ENCODE measurements around the gene SLC24A3.

SLC24A3 gene

DNA sequence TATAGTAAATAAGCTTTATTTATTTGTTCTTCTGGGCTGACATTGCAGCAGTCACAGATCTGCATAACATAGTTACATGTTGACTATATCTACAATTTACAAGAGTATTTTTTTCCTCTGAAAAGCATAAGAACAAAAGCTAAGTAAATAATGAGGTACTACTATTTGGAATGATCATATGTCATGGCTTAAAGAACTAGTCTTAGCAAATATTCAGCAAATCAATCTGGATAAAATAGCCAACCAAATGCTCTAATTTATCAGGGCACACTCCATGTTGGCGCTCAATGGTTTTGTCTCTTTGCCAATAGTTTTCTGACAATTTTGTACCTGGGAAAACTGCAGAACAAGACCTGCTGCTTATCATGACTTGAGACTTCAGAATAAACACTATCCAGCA is 312.2 kb downstream of the SLC24A3 start:
- TF ChIP-seq CTCF (IDR thresholded peaks at IDR 0.05; ENCODE audit: low read length, missing control alignments) = no peak
- no peak for DNase-seq (ENCODE audit: low read depth)
- no peak overlapping the region for H3K4me3 ChIP-seq (replicated peaks; ENCODE audit: low read depth, low read length)

- no peak overlapping the region for H3K4me3 ChIP-seq (replicated peaks; ENCODE audit: low read depth, low read length)
- no peak for DNase-seq (ENCODE audit: low read depth)
- no peak for TF ChIP-seq CTCF (IDR thresholded peaks at IDR 0.05; ENCODE audit: low read length, missing control alignments)
These were observed 315.1 kb downstream of the SLC24A3 start for GRCh38 chr20:19527509-19527908.

DNA sequence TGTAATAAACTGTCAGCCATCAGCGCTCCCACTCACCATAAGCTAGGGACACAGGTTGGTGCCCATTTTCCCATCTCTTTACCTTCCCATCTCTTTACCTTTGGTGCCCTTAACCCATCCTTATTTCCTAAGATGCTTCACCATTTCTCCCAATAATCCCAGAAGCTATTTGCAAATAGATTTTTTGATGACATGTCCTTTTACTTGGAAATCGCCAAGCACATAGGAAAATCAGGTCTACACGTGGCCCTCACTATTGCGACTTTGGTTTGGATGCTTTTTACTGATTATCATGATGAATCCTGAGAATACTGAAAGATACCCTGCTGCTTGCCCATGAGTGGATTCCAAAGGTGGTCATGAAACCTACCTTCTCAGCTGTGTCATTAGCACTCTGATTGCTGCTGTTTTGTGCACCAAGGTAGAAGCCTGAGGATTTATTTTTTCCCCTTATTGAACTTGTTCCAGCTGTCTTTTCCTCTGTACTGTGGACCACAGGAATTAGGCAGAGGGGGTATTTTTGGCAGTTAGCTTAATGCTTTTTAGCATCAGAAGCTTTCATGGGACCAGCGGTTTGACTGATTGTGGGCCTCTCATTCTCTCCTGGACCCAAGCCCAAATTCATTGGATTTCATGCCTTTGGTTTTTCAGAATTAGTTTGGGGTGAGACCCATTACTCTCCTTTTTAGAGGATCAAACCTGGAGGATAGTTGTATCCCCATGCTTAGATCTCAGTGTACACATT is 316.0 kb downstream of the SLC24A3 start:
- TF ChIP-seq CTCF (IDR thresholded peaks at IDR 0.05; ENCODE audit: low read length, missing control alignments) = no peak
- no peak overlapping the region for H3K4me3 ChIP-seq (replicated peaks; ENCODE audit: low read depth, low read length)
- DNase-seq (ENCODE audit: low read depth) = no peak

DNA sequence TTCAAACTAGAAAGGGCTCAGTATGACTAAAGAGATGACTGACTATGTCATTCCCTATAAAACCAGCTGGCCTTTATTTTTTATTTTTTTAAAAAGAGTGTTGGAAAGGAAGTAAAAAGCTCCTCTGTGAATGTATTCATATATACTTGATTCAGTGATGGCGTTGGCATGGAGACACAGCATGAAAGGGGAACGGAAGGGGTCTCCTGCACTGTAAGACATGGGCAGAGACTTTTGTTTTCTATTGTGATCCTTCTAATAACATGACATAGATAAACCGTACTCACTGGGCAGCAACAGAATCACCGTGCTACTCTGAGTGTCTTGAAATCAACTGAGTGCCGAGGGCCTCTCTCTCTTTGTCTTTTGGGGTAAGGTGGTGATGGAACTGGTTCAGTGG is 317.6 kb downstream of the SLC24A3 start:
- DNase-seq (ENCODE audit: low read depth) = no peak

DNA sequence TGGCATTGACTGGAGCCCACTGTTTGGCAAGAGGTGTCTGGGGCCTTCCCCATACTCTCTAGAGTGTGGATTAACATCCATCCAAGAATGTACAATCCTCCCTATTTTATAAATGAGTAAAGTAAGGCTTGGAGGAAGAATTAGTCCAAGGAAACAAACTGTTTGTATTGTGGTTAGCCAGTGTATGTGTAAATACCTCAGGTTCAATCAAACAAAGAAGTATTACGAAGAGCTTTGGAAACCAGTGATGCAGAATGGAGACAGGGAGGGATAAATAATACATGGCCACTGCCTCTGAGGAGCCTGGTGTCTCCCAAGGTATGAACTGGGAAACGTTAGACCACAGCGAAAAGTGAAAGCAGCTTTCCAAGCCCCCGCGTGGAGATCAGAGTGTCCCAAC is 319.0 kb downstream of the SLC24A3 start:
- DNase-seq (ENCODE audit: low read depth) = no peak
- TF ChIP-seq CTCF (IDR thresholded peaks at IDR 0.05; ENCODE audit: low read length, missing control alignments) = no peak
- no peak overlapping the region for H3K4me3 ChIP-seq (replicated peaks; ENCODE audit: low read depth, low read length)

More for the DNA sequence above, 317.6 kb downstream of the SLC24A3 start:
- H3K4me3 ChIP-seq (replicated peaks; ENCODE audit: low read depth, low read length) = no peak overlapping the region
- no peak for TF ChIP-seq CTCF (IDR thresholded peaks at IDR 0.05; ENCODE audit: low read length, missing control alignments)

- no peak for TF ChIP-seq CTCF (IDR thresholded peaks at IDR 0.05; ENCODE audit: low read length, missing control alignments)
- no peak overlapping the region for H3K4me3 ChIP-seq (replicated peaks; ENCODE audit: low read depth, low read length)
- DNase-seq (ENCODE audit: low read depth) = no peak
These were observed 326.1 kb downstream of the SLC24A3 start for GRCh38 chr20:19538556-19538955.

- no peak for TF ChIP-seq CTCF (IDR thresholded peaks at IDR 0.05; ENCODE audit: low read length, missing control alignments)
- no peak overlapping the region for H3K4me3 ChIP-seq (replicated peaks; ENCODE audit: low read depth, low read length)
These were observed 326.7 kb downstream of the SLC24A3 start for GRCh38 chr20:19539191-19539590.

More at GRCh38 chr20:19539191-19539590, 326.7 kb downstream of the SLC24A3 start:
- DNase-seq (ENCODE audit: low read depth) = no peak

Data from fibroblast of pulmonary artery (primary cell).